Measurements from ENCODE around the gene FAM174A. TPM values are rescaled to one million over a fixed set of nuclear protein-coding genes. Genes with fewer than 3 reads are reported as not detected.
A peak's percentile ranks its signal among the peaks of the same experiment; 100 is the strongest.

The FAM174A gene
- polyA plus RNA-seq, 1 of the 3 experiments (the other 2 are of a cell fraction), result 22.4 TPM

GRCh38 chr5:100553209-100553608, 18.0 kb downstream of the FAM174A start:
- no peaks in the 10 kb centered on the region for H3K27me3 ChIP-seq (ENCODE audit: insufficient read depth)
- no peak overlapping the region for H2AFZ ChIP-seq (ENCODE audit: low read depth)
- H3K27ac ChIP-seq (ENCODE audit: low read depth in 2 of 2, low read length in 1 of 2), result no peak overlapping the region
- H3F3A ChIP-seq (replicated peaks; ENCODE audit: insufficient read depth), result no peaks in the 10 kb centered on the region
- H3K4me1 ChIP-seq (ENCODE audit: control insufficient read depth in 1 of 2, insufficient read depth in 2 of 2, low read depth in 1 of 2, low read length in 1 of 2), result no peaks in the 10 kb centered on the region; a peak in 2 of 4 replicates
- no peak for TF ChIP-seq RAD21 (IDR thresholded peaks at IDR 0.05; ENCODE audit: low read length)
- no peak for TF ChIP-seq SIN3A (IDR thresholded peaks at IDR 0.05; ENCODE audit: borderline replicate concordance, low read depth, low read length)
- TF ChIP-seq IRF3 (IDR thresholded peaks at IDR 0.05; ENCODE audit: low read depth, low read length), result no peak
- no peak for TF ChIP-seq GATA2 (CRISPR knock-in tag; IDR thresholded peaks at IDR 0.05)
- peak; percentile 30; the same call in 1 of the 2 replicates for TF ChIP-seq TCF12 (IDR thresholded peaks at IDR 0.05)
- no peak for TF ChIP-seq TAF1 (IDR thresholded peaks at IDR 0.05; ENCODE audit: borderline replicate concordance, low read depth, low read length)
- TF ChIP-seq FOXM1 (IDR thresholded peaks at IDR 0.05; ENCODE audit: low read depth), result no peak
- H3K79me2 ChIP-seq (ENCODE audit: insufficient read depth), result peaks cover 6% of the 10 kb centered on the region; the same call in 1 of the 2 replicates
- H4K20me1 ChIP-seq (ENCODE audit: insufficient read depth), result no peaks in the 10 kb centered on the region
- H3K4me3 ChIP-seq (ENCODE audit: low read depth in 2 of 2, low read length in 1 of 2), result no peak overlapping the region
- CTCF ChIA-PET, result no interaction called here
- H3K9me3 ChIP-seq, result no peaks in the 10 kb centered on the region
- no peaks in the 10 kb centered on the region for H3K9me2 ChIP-seq
- no peak overlapping the region for H3K4me2 ChIP-seq
- H3K9ac ChIP-seq, result no peak overlapping the region
- DNase-seq, result no peak
- POLR2A ChIA-PET, result no interaction called here
- no peaks in the 10 kb centered on the region for H3K36me3 ChIP-seq (replicated peaks in 1 of 2; ENCODE audit: control insufficient read depth in 1 of 2, insufficient read depth in 2 of 2, low read length in 1 of 2)

- Histone ChIP-seq H3K9me2 (no peaks in the 10 kb centered on the region), H3K9me3 (no peaks in the 10 kb centered on the region), H3K4me1 (ENCODE audit: control insufficient read depth in 1 of 2, insufficient read depth in 2 of 2, low read depth in 1 of 2, low read length in 1 of 2) (no peaks in the 10 kb centered on the region), H3K36me3 (replicated peaks in 1 of 2; ENCODE audit: control insufficient read depth in 1 of 2, insufficient read depth in 2 of 2, low read length in 1 of 2) (peaks cover 18 to 24% of the 10 kb centered on the region in 2 experiments), H3F3A (replicated peaks; ENCODE audit: insufficient read depth) (no peaks in the 10 kb centered on the region), H3K4me3 (ENCODE audit: low read depth in 2 of 2, low read length in 1 of 2) (no peak overlapping the region), H4K20me1 (ENCODE audit: insufficient read depth) (no peaks in the 10 kb centered on the region), H3K79me2 (ENCODE audit: insufficient read depth) (peaks cover 4% of the 10 kb centered on the region), H3K9ac (no peak overlapping the region), H3K27me3 (ENCODE audit: insufficient read depth) (no peaks in the 10 kb centered on the region), H3K4me2 (no peak overlapping the region), H3K27ac (ENCODE audit: low read depth in 2 of 2, low read length in 1 of 2) (no peak overlapping the region), H2AFZ (ENCODE audit: low read depth) (no peak overlapping the region)
- ChIA-PET POLR2A (no interaction called here), CTCF (no interaction called here)
- DNase-seq, result no peak
- no peak for TF ChIP-seq NRF1 (IDR thresholded peaks at IDR 0.05; ENCODE audit: low read depth, low read length)
- no peak for TF ChIP-seq NFIC (IDR thresholded peaks at IDR 0.05; ENCODE audit: borderline replicate concordance)
- no peak for TF ChIP-seq EP300 (IDR thresholded peaks at IDR 0.05; ENCODE audit: borderline replicate concordance in 1 of 2, low read depth in 1 of 2, low read length in 1 of 2)
- no peak for TF ChIP-seq PBX3 (IDR thresholded peaks at IDR 0.05)
- TF ChIP-seq TEAD4 (IDR thresholded peaks at IDR 0.05; ENCODE audit: borderline replicate concordance, insufficient read depth), result no peak
- TF ChIP-seq USF2 (IDR thresholded peaks at IDR 0.05; ENCODE audit: borderline replicate concordance, low read depth, low read length), result no peak
- TF ChIP-seq, protein P1, sequence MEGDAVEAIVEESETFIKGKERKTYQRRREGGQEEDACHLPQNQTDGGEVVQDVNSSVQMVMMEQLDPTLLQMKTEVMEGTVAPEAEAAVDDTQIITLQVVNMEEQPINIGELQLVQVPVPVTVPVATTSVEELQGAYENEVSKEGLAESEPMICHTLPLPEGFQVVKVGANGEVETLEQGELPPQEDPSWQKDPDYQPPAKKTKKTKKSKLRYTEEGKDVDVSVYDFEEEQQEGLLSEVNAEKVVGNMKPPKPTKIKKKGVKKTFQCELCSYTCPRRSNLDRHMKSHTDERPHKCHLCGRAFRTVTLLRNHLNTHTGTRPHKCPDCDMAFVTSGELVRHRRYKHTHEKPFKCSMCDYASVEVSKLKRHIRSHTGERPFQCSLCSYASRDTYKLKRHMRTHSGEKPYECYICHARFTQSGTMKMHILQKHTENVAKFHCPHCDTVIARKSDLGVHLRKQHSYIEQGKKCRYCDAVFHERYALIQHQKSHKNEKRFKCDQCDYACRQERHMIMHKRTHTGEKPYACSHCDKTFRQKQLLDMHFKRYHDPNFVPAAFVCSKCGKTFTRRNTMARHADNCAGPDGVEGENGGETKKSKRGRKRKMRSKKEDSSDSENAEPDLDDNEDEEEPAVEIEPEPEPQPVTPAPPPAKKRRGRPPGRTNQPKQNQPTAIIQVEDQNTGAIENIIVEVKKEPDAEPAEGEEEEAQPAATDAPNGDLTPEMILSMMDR (IDR thresholded peaks at IDR 0.05), result no peak
- 89% methylated on average over 1 of the region's 1 CpG for WGBS (ENCODE audit: low lambda C conversion rate)
Measured at GRCh38 chr5:100560860-100561259, 25.7 kb downstream of the FAM174A start.

All from SK-N-SH (cell line).